NT2/D1 (cell line): Measurements from ENCODE around the gene GPSM3.

Source experiments
- DNase-seq: peaks from one replicate; pipeline ENCODE4 v3.0.0-alpha.2; 2011; ENCODE audit warnings: low read depth, low spot score
- H3K27me3 ChIP-seq: 2 replicates; pipeline ENCODE4 v1.6.0; 2011; ENCODE audit warnings: mild to moderate bottlenecking; ENCODE audit not compliant: insufficient read length, insufficient read depth
- H3K36me3 ChIP-seq: 2 replicates; pipeline ENCODE4 v1.6.1; 2011; ENCODE audit warnings: mild to moderate bottlenecking, low read length, mixed read lengths; ENCODE audit not compliant: insufficient read depth, insufficient read length
- H3K4me1 ChIP-seq: 2 replicates; pipeline ENCODE4 v1.5.1; 2011; ENCODE audit not compliant: insufficient read depth, insufficient read length
- H3K4me3 ChIP-seq: 2 replicates; pipeline ENCODE4 v1.5.1; 2011; ENCODE audit warnings: low read depth; ENCODE audit not compliant: insufficient read length
- H3K9ac ChIP-seq: 2 replicates; pipeline ENCODE4 v1.6.0; 2011; ENCODE audit warnings: low read depth; ENCODE audit not compliant: insufficient read length
- H3K9me3 ChIP-seq: 2 replicates; pipeline ENCODE4 v1.5.1; 2011; ENCODE audit warnings: mild to moderate bottlenecking, low read length; ENCODE audit not compliant: insufficient read depth
- SUZ12 ChIP-seq: IDR thresholded peaks from 2 replicates; pipeline ENCODE4 v1.6.1; 2011; ENCODE audit not compliant: insufficient read length, insufficient read depth; ENCODE audit errors: extremely low read depth
- YY1 ChIP-seq: IDR thresholded peaks from 2 replicates; pipeline ENCODE4 v1.6.1; 2011; ENCODE audit not compliant: insufficient read length, insufficient read depth
- ZNF274 ChIP-seq: IDR thresholded peaks from 2 replicates; pipeline ENCODE4 v1.6.1; 2011; ENCODE audit warnings: mild to moderate bottlenecking, low read depth, low read length

Gene GPSM3

GRCh38 chr6:32192608-32193039 is at the start of gene GPSM3:
Gene GPSM3, minus strand, starts transcription at chr6:32192643. Its CDS starts 130 bp downstream, at chr6:32192513.
- no peak for DNase-seq
- Histone ChIP-seq H3K4me1 (peaks cover 17% of the 10 kb centered on the region), H3K9ac (no peak within 1 kb of the TSS), H3K36me3 (peaks cover 5% of the 10 kb centered on the region), H3K27me3 (no peaks in the 10 kb centered on the region), H3K4me3 (peak within 1 kb of the TSS; percentile 22), H3K9me3 (no peaks in the 10 kb centered on the region)
- TF ChIP-seq YY1: no peak
- no peak for TF ChIP-seq ZNF274
- no peak for TF ChIP-seq SUZ12

GRCh38 chr6:32240686-32241085 is 48.2 kb upstream of the GPSM3 start:
- Histone ChIP-seq H3K9me3 (no peaks in the 10 kb centered on the region), H3K27me3 (no peaks in the 10 kb centered on the region), H3K4me1 (peaks cover 1% of the 10 kb centered on the region), H3K36me3 (no peaks in the 10 kb centered on the region), H3K9ac (no peak overlapping the region), H3K4me3 (no peak overlapping the region)
- DNase-seq: no peak
- no peak for TF ChIP-seq YY1
- no peak for TF ChIP-seq SUZ12
- TF ChIP-seq ZNF274: no peak

GRCh38 chr6:32239462-32239861 is 47.0 kb upstream of the GPSM3 start:
- H3K9ac ChIP-seq: no peak overlapping the region
- no peaks in the 10 kb centered on the region for H3K4me1 ChIP-seq
- H3K9me3 ChIP-seq: no peaks in the 10 kb centered on the region
- TF ChIP-seq ZNF274 (no peak), YY1 (no peak), SUZ12 (no peak)
- DNase-seq: no peak
- no peaks in the 10 kb centered on the region for H3K27me3 ChIP-seq
- no peaks in the 10 kb centered on the region for H3K36me3 ChIP-seq
- no peak overlapping the region for H3K4me3 ChIP-seq

- Histone ChIP-seq H3K9me3 (no peaks in the 10 kb centered on the region), H3K9ac (no peak overlapping the region), H3K27me3 (no peaks in the 10 kb centered on the region), H3K4me1 (no peaks in the 10 kb centered on the region), H3K36me3 (no peaks in the 10 kb centered on the region), H3K4me3 (no peak overlapping the region)
- DNase-seq: no peak
- TF ChIP-seq ZNF274: no peak
- TF ChIP-seq SUZ12: no peak
- TF ChIP-seq YY1: no peak
Observed at GRCh38 chr6:32234934-32235333, 42.5 kb upstream of the GPSM3 start.

- H3K4me1 ChIP-seq: no peaks in the 10 kb centered on the region
Observed at GRCh38 chr6:32226434-32226833, 34.0 kb upstream of the GPSM3 start.

GRCh38 chr6:32224696-32225095 is 32.3 kb upstream of the GPSM3 start:
- Histone ChIP-seq H3K9me3 (no peaks in the 10 kb centered on the region), H3K27me3 (no peaks in the 10 kb centered on the region), H3K4me3 (no peak overlapping the region), H3K4me1 (no peaks in the 10 kb centered on the region), H3K9ac (no peak overlapping the region), H3K36me3 (no peaks in the 10 kb centered on the region)
- no peak for TF ChIP-seq SUZ12
- no peak for TF ChIP-seq YY1
- DNase-seq: no peak

More at GRCh38 chr6:32226434-32226833, 34.0 kb upstream of the GPSM3 start:
- H3K4me3 ChIP-seq: no peak overlapping the region
- no peak overlapping the region for H3K9ac ChIP-seq
- no peak for TF ChIP-seq ZNF274
- no peak for TF ChIP-seq SUZ12
- no peak for TF ChIP-seq YY1
- no peak for DNase-seq
- no peaks in the 10 kb centered on the region for H3K36me3 ChIP-seq
- no peaks in the 10 kb centered on the region for H3K9me3 ChIP-seq
- H3K27me3 ChIP-seq: no peaks in the 10 kb centered on the region

GRCh38 chr6:32223258-32224235 is 31.1 kb upstream of the GPSM3 start, which contains the start of gene NOTCH4:
Gene NOTCH4, minus strand, starts transcription at chr6:32224067. Its CDS starts 139 bp downstream, at chr6:32223928.
- Histone ChIP-seq H3K4me1 (no peaks in the 10 kb centered on the region), H3K9ac (no peak within 1 kb of the TSS), H3K27me3 (no peaks in the 10 kb centered on the region), H3K9me3 (no peaks in the 10 kb centered on the region), H3K36me3 (no peaks in the 10 kb centered on the region), H3K4me3 (no peak within 1 kb of the TSS)
- TF ChIP-seq YY1: no peak
- no peak for TF ChIP-seq ZNF274
- no peak for TF ChIP-seq SUZ12
- DNase-seq: no peak
